Right lobe of liver (tissue), 6 donors: ENCODE measurements around the gene NAT16. TPM values are rescaled to one million over a fixed set of nuclear protein-coding genes. Genes with fewer than 3 reads are reported as not detected.

Source experiments
- ATAC-seq, 4 donors: fragments of 200-7000 bp; cut with Tn5 transposase; one replicate each; pipeline ENCODE4 v1.9.1; 2020; ENCODE audit warnings: mild to moderate bottlenecking in 4 of 4, moderate library complexity in 4 of 4
- DNase-seq, 3 donors: peaks; one replicate each; pipeline ENCODE4 v3.0.0-alpha.2; 2020
- H3K27ac ChIP-seq, 3 donors: fragments of 200-600 bp; one replicate each; pipeline ENCODE4 v1.8.0; 2022
- H3K27me3 ChIP-seq, 2 donors: fragments of 200-600 bp; one replicate each; pipeline ENCODE4 v1.8.0; 2022
- H3K36me3 ChIP-seq, 4 donors: fragments of 200-600 bp; sonication (generic) in 1 of 4; one replicate each; pipeline versions ENCODE4 v1.5.1 to v1.8.0; 2017 to 2022; ENCODE audit warnings: control low read depth in 1 of 4
- H3K4me1 ChIP-seq, 4 donors: fragments of 200-600 bp; sonication (generic) in 1 of 4; one replicate each; pipeline versions ENCODE4 v1.5.1 to v1.8.0; 2017 to 2022; ENCODE audit warnings: control low read depth in 1 of 4
- H3K4me3 ChIP-seq, 3 donors: fragments of 200-600 bp; one replicate each; pipeline ENCODE4 v1.8.0; 2022
- H3K9me3 ChIP-seq, 4 donors: fragments of 200-600 bp; sonication (generic) in 1 of 4; one replicate each; pipeline versions ENCODE4 v1.5.1 to v1.8.0; 2017 to 2022; ENCODE audit warnings: control low read depth in 1 of 4
- CTCF ChIP-seq, 4 donors: fragments of 200-600 bp in 3 of 4; fragments of 450-650 bp in 1 of 4; IDR thresholded peaks; one replicate each; pipeline versions ENCODE4 v1.5.1 to v1.8.0; 2016 to 2022; ENCODE audit warnings: antibody characterized with exemption in 4 of 4, mild to moderate bottlenecking in 2 of 4
- POLR2A ChIP-seq: fragments of 450-650 bp; IDR thresholded peaks from one replicate; pipeline ENCODE4 v1.6.1; 2017; ENCODE audit warnings: antibody characterized with exemption, mild to moderate bottlenecking
- WGBS: methylation state at CpG from one replicate; pipeline ENCODE4 v1.1.6; 2018; ENCODE audit warnings: low coverage, low lambda C conversion rate; ENCODE audit not compliant: insufficient coverage; ENCODE audit errors: missing lambda C conversion rate; 5-methylcytosine and 5-hydroxymethylcytosine counted together
- intact Hi-C, 2 donors: fragments of 100-400 bp; cut with DNase I; formaldehyde crosslinking; loops; one replicate each; pipeline versions ENCODE4 v1.11.2 to v1.14.1; 2022
- total RNA-seq, 6 experiments: library from RNA; depleted of rRNA in 2 of 6; stranded (reverse); fragments of >200 nt in 2 of 6; fragmentation: NEBNext Ultra II Directional in 3 of 6; extraction: Animal tissue kit (Norgen Biotek cat#: 25700) in 3 of 6; gene quantifications; one replicate each; pipeline versions ENCODE4 v1.1.0 to v1.2.4, GENCODE V29; 2016 to 2023
- donor health status: DM: no; HTN: yes; CAD: no.
- donor health status: DM: no; HTN: no; CAD: no.
- donor health status: DM: no; HTN: no; CAD: no.
- donor health status: DM: no; HTN: yes; CAD: no.
- donor health status: DM: no; HTN: yes; CAD: no.

The NAT16 gene
- total RNA-seq, 6 experiments from 2014 or later: not detected

GRCh38 chr7:101166648-101166908 is 13.5 kb downstream of the NAT16 start:
- ATAC-seq: no peak
- Histone ChIP-seq H3K9me3 (no peaks in the 10 kb centered on the region), H3K27me3 (peaks cover 0 to 23% of the 10 kb centered on the region in 2 donors), H3K4me1 (peaks cover 0 to 20% (median 0%) of the 10 kb centered on the region in 4 donors), H3K27ac (no peak overlapping the region), H3K36me3 (no peaks in the 10 kb centered on the region), H3K4me3 (no peak overlapping the region)
- TF ChIP-seq CTCF (IDR thresholded peaks at IDR 0.05): no peak
- no peak for TF ChIP-seq POLR2A
- WGBS: 1% methylated on average over 9 of the region's 11 CpGs
- intact Hi-C loops: loop anchor here in 1 of 2 donors (10.0 kb wide), 1 partner anchor 118 kb away; no protein-coding TSS in a partner anchor
- DNase-seq: no peak

GRCh38 chr7:101165958-101166647 is 14.0 kb downstream of the NAT16 start:
- no peaks in the 10 kb centered on the region for H3K36me3 ChIP-seq
- H3K4me1 ChIP-seq: peaks cover 0 to 20% (median 0%) of the 10 kb centered on the region in 4 donors
- intact Hi-C loops: loop anchor here in 1 of 2 donors (10.0 kb wide), 1 partner anchor 119 kb away; no protein-coding TSS in a partner anchor
- no peak for TF ChIP-seq POLR2A
- TF ChIP-seq CTCF (IDR thresholded peaks at IDR 0.05): no peak
- H3K27ac ChIP-seq: no peak overlapping the region
- H3K4me3 ChIP-seq: no peak overlapping the region
- DNase-seq (no peak), ATAC-seq (no peak)
- WGBS: 2% methylated on average over 31 of the region's 38 CpGs
- peaks cover 0 to 21% of the 10 kb centered on the region in 2 donors for H3K27me3 ChIP-seq
- no peaks in the 10 kb centered on the region for H3K9me3 ChIP-seq

- TF ChIP-seq POLR2A (no peak), CTCF (IDR thresholded peaks at IDR 0.05) (no peak)
- no peak within 1 kb of the TSS for H3K4me3 ChIP-seq
- H3K36me3 ChIP-seq: no peaks in the 10 kb centered on the region
- H3K27ac ChIP-seq: no peak within 1 kb of the TSS
- DNase-seq (peak; percentile 90 to 92 (median 91)), ATAC-seq (peak; percentile 85 to 95 (median 90))
- peaks cover 0 to 20% (median 0%) of the 10 kb centered on the region in 4 donors for H3K4me1 ChIP-seq
- intact Hi-C loops: loop anchor here in 1 of 2 donors (10.0 kb wide), 1 partner anchor 119 kb away; no protein-coding TSS in a partner anchor
- H3K9me3 ChIP-seq: no peaks in the 10 kb centered on the region
- 2% methylated on average over 34 of the region's 74 CpGs for WGBS
- H3K27me3 ChIP-seq: peaks cover 0 to 19% of the 10 kb centered on the region in 2 donors
Observed at GRCh38 chr7:101165075-101165957, 14.8 kb downstream of the NAT16 start, which contains the start of gene VGF. TSS of gene VGF (minus strand) at chr7:101165569. CDS start at chr7:101164843, 726 bp downstream.

GRCh38 chr7:101164071-101164840 is 15.8 kb downstream of the NAT16 start:
- DNase-seq (peak in 1 of 3 donors; percentile 46), ATAC-seq (peak; percentile 14 to 48 (median 26))
- WGBS: 4% methylated on average over 15 of the region's 75 CpGs
- intact Hi-C loops: loop anchor here in 1 of 2 donors (10.0 kb wide), 1 partner anchor 121 kb away; no protein-coding TSS in a partner anchor
- no peak overlapping the region for H3K27ac ChIP-seq
- no peak overlapping the region for H3K4me3 ChIP-seq
- peaks cover 0 to 19% of the 10 kb centered on the region in 2 donors for H3K27me3 ChIP-seq
- H3K9me3 ChIP-seq: no peaks in the 10 kb centered on the region
- H3K36me3 ChIP-seq: no peaks in the 10 kb centered on the region
- TF ChIP-seq POLR2A (no peak), CTCF (IDR thresholded peaks at IDR 0.05) (no peak)
- peaks cover 0 to 20% (median 0%) of the 10 kb centered on the region in 4 donors for H3K4me1 ChIP-seq
